Activated CD4-positive, alpha-beta T cell treated with anti-CD3 and anti-CD28 coated beads for 36 hours (primary cell): ENCODE results near the gene R3HDM1. TPM values are rescaled to one million over a fixed set of nuclear protein-coding genes. Genes with fewer than 3 reads are reported as not detected.
"Not testable (repeated sequence)": the region's sequence is repeated elsewhere in the genome, so short reads cannot be mapped to it uniquely, and the experiment has no call there.

Experiments used
- ATAC-seq: fragments of 200-7000 bp; cut with Tn5 transposase; one replicate; pipeline ENCODE4 v1.10.0; 2021; ENCODE audit warnings: mild to moderate bottlenecking, moderate library complexity
- CTCF ChIA-PET: fragments of 350-600 bp; sonication (Branson Sonifier 250); formaldehyde crosslinking; loops from one replicate; lab custom pipeline; 2021; ENCODE audit warnings: antibody characterized with exemption; lab: Charles Lee
- POLR2A ChIA-PET: fragments of 350-600 bp; sonication (Branson Sonifier 250); formaldehyde crosslinking; loops from one replicate; lab custom pipeline; 2021; ENCODE audit warnings: antibody characterized with exemption, inconsistent platforms; lab: Charles Lee
- DNase-seq: peaks from one replicate; pipeline ENCODE4 v3.0.0-alpha.2; 2020
- H3K27ac Mint-ChIP-seq: one replicate; pipeline ENCODE4 v1.8.0; 2021; ENCODE audit warnings: mixed read lengths
- H3K27me3 Mint-ChIP-seq: one replicate; pipeline ENCODE4 v1.8.0; 2021; ENCODE audit warnings: mixed read lengths
- H3K36me3 Mint-ChIP-seq: one replicate; pipeline ENCODE4 v1.8.0; 2021; ENCODE audit warnings: low read depth, mixed read lengths
- H3K4me1 Mint-ChIP-seq: one replicate; pipeline ENCODE4 v1.8.0; 2021; ENCODE audit warnings: mixed read lengths
- H3K4me3 Mint-ChIP-seq: one replicate; pipeline ENCODE4 v1.8.0; 2021; ENCODE audit warnings: mild to moderate bottlenecking, moderate library complexity, mixed read lengths
- H3K9me3 Mint-ChIP-seq: one replicate; pipeline ENCODE4 v1.8.0; 2021; ENCODE audit warnings: low read depth, mixed read lengths
- intact Hi-C, 2 experiments: fragments of 100-400 bp; cut with DNase I in 1 of 2; cut with micrococcal nuclease in 1 of 2; formaldehyde crosslinking; loops; one replicate each; pipeline versions ENCODE4 v1.14.2 to v1.15.1; 2022 to 2024; cut with DNase I, micrococcal nuclease
- total RNA-seq, 2 experiments: library from RNA; stranded (reverse); gene quantifications; one replicate each; pipeline ENCODE4 v1.2.3, GENCODE V29; 2021

R3HDM1 gene
- total RNA-seq, 2 experiments from 2014 or later: 62.6 to 100.0 TPM

- peak overlapping the region; percentile 31 for H3K27ac Mint-ChIP-seq
- ChIA-PET POLR2A (no interaction called here), CTCF (interaction anchor here (0.6 to 1.2 kb wide), 2 partner anchors 68 to 343 kb away, joined by 3 to 4 read pairs; no protein-coding TSS in a partner anchor)
- H3K4me1 Mint-ChIP-seq: peaks cover 11% of the 10 kb centered on the region
- intact Hi-C loops: no loop called here
- H3K4me3 Mint-ChIP-seq: no peak overlapping the region
- peaks cover 35% of the 10 kb centered on the region for H3K36me3 Mint-ChIP-seq
- no peaks in the 10 kb centered on the region for H3K27me3 Mint-ChIP-seq
- no peaks in the 10 kb centered on the region for H3K9me3 Mint-ChIP-seq
- DNase-seq (no peak), ATAC-seq (no peak)
Measured at GRCh38 chr2:135641156-135642068, 110.1 kb downstream of the R3HDM1 start.

- DNase-seq (no peak), ATAC-seq (no peak)
- H3K9me3 Mint-ChIP-seq: no peaks in the 10 kb centered on the region
- peaks cover 6% of the 10 kb centered on the region for H3K4me1 Mint-ChIP-seq
- H3K27ac Mint-ChIP-seq: no peak overlapping the region
- no peaks in the 10 kb centered on the region for H3K27me3 Mint-ChIP-seq
- POLR2A ChIA-PET: no interaction called here
- H3K36me3 Mint-ChIP-seq: peaks cover 40% of the 10 kb centered on the region
- no peak overlapping the region for H3K4me3 Mint-ChIP-seq
- intact Hi-C loops: no loop called here
- CTCF ChIA-PET: interaction anchor here (0.5 to 2.0 kb wide), 7 partner anchors 10 to 644 kb away, joined by 3 to 9 read pairs (median 4); no protein-coding TSS in a partner anchor
Measured at GRCh38 chr2:135647836-135648579, 116.7 kb downstream of the R3HDM1 start.

- Mint-ChIP-seq H3K9me3 (no peaks in the 10 kb centered on the region), H3K36me3 (peaks cover 49% of the 10 kb centered on the region), H3K4me1 (peaks cover 6% of the 10 kb centered on the region), H3K4me3 (no peak overlapping the region), H3K27me3 (no peaks in the 10 kb centered on the region), H3K27ac (no peak overlapping the region)
- intact Hi-C loops: no loop called here
- DNase-seq (no peak), ATAC-seq (no peak)
- CTCF ChIA-PET: interaction anchor here (1.2 kb wide), 1 partner anchor 14 kb away, joined by 3 read pairs; no protein-coding TSS in a partner anchor
- POLR2A ChIA-PET: no interaction called here
Measured at GRCh38 chr2:135650721-135651120, 119.4 kb downstream of the R3HDM1 start.

GRCh38 chr2:135651717-135652116 is 120.4 kb downstream of the R3HDM1 start:
- no peak overlapping the region for H3K27ac Mint-ChIP-seq
- no peaks in the 10 kb centered on the region for H3K27me3 Mint-ChIP-seq
- ChIA-PET POLR2A (no interaction called here), CTCF (interaction anchor here (1.2 kb wide), 1 partner anchor 15 kb away, joined by 3 read pairs; no protein-coding TSS in a partner anchor)
- H3K4me1 Mint-ChIP-seq: peaks cover 6% of the 10 kb centered on the region
- H3K36me3 Mint-ChIP-seq: peaks cover 48% of the 10 kb centered on the region
- DNase-seq (no peak), ATAC-seq (no peak)
- no peak overlapping the region for H3K4me3 Mint-ChIP-seq
- H3K9me3 Mint-ChIP-seq: no peaks in the 10 kb centered on the region
- intact Hi-C loops: no loop called here

GRCh38 chr2:135654239-135654638 is 123.0 kb downstream of the R3HDM1 start:
- H3K27me3 Mint-ChIP-seq, H3K9me3 Mint-ChIP-seq, H3K4me3 Mint-ChIP-seq, ATAC-seq, H3K27ac Mint-ChIP-seq, intact Hi-C loops, DNase-seq, POLR2A ChIA-PET: not testable (repeated sequence)
- CTCF ChIA-PET: interaction anchor here (0.7 kb wide), 1 partner anchor 16 kb away, joined by 3 read pairs; no protein-coding TSS in a partner anchor
- H3K36me3 Mint-ChIP-seq: peaks cover 49% of the 10 kb centered on the region
- H3K4me1 Mint-ChIP-seq: peaks cover 17% of the 10 kb centered on the region

- Mint-ChIP-seq H3K9me3 (no peaks in the 10 kb centered on the region), H3K4me3 (peak overlapping the region; percentile 59), H3K4me1 (peaks cover 24% of the 10 kb centered on the region), H3K27me3 (no peaks in the 10 kb centered on the region), H3K27ac (peak overlapping the region; percentile 74), H3K36me3 (peaks cover 45% of the 10 kb centered on the region)
- intact Hi-C loops: no loop called here
- peak; percentile 68 for DNase-seq
- POLR2A ChIA-PET: no interaction called here
- peak; percentile 61 for ATAC-seq
- CTCF ChIA-PET: interaction anchor here (0.8 to 2.3 kb wide), 4 partner anchors 10 to 139 kb away, joined by 3 to 13 read pairs (median 5); no protein-coding TSS in a partner anchor
Measured at GRCh38 chr2:135657806-135658582, 126.7 kb downstream of the R3HDM1 start.

GRCh38 chr2:135662088-135662487 is 130.8 kb downstream of the R3HDM1 start:
- no peaks in the 10 kb centered on the region for H3K27me3 Mint-ChIP-seq
- H3K36me3 Mint-ChIP-seq: peaks cover 45% of the 10 kb centered on the region
- peaks cover 40% of the 10 kb centered on the region for H3K4me1 Mint-ChIP-seq
- CTCF ChIA-PET: interaction anchor here (1.4 kb wide), 1 partner anchor 10 kb away, joined by 4 read pairs; no protein-coding TSS in a partner anchor
- H3K9me3 Mint-ChIP-seq: no peaks in the 10 kb centered on the region
- peak; percentile 74 for ATAC-seq
- H3K27ac Mint-ChIP-seq: no peak overlapping the region
- intact Hi-C loops: loop anchor here in 1 of 2 experiments (5.0 kb wide), 2 partner anchors 35 to 610 kb away; partner anchors contain the start of gene RAB3GAP1
- POLR2A ChIA-PET: no interaction called here
- peak; percentile 16 for DNase-seq
- no peak overlapping the region for H3K4me3 Mint-ChIP-seq

- H3K4me3 Mint-ChIP-seq: no peak overlapping the region
- no peak overlapping the region for H3K27ac Mint-ChIP-seq
- POLR2A ChIA-PET: interaction anchor here (0.7 kb wide), 2 partner anchors 81 to 664 kb away, joined by 5 to 7 read pairs; no protein-coding TSS in a partner anchor
- H3K4me1 Mint-ChIP-seq: peaks cover 33% of the 10 kb centered on the region
- DNase-seq: no peak
- H3K36me3 Mint-ChIP-seq: peaks cover 43% of the 10 kb centered on the region
- H3K27me3 Mint-ChIP-seq: no peaks in the 10 kb centered on the region
- ATAC-seq: no peak
- CTCF ChIA-PET: interaction anchor here (0.6 to 0.7 kb wide), 2 partner anchors 659 to 684 kb away, joined by 3 read pairs; no protein-coding TSS in a partner anchor
- H3K9me3 Mint-ChIP-seq: no peaks in the 10 kb centered on the region
- intact Hi-C loops: loop anchor here in 1 of 2 experiments (5.0 kb wide), 2 partner anchors 34 to 611 kb away; partner anchors contain the start of gene RAB3GAP1
Measured at GRCh38 chr2:135663148-135663700, 131.9 kb downstream of the R3HDM1 start.

GRCh38 chr2:135664623-135665068 is 133.4 kb downstream of the R3HDM1 start:
- peaks cover 40% of the 10 kb centered on the region for H3K36me3 Mint-ChIP-seq
- CTCF ChIA-PET: interaction anchor here (0.6 to 2.3 kb wide), 4 partner anchors 11 to 408 kb away, joined by 3 to 7 read pairs (median 4); no protein-coding TSS in a partner anchor
- intact Hi-C loops: loop anchor here (1.0 to 5.0 kb wide), 6 partner anchors 27 to 718 kb away; partner anchors contain the start of genes R3HDM1 (in 1 of the 2), RAB3GAP1 (in 1 of the 2) and ZRANB3 (in 1 of the 2)
- DNase-seq: no peak
- peaks cover 30% of the 10 kb centered on the region for H3K4me1 Mint-ChIP-seq
- peak; percentile 79 for ATAC-seq
- H3K27me3 Mint-ChIP-seq: no peaks in the 10 kb centered on the region
- no peaks in the 10 kb centered on the region for H3K9me3 Mint-ChIP-seq
- peak overlapping the region; percentile 1 for H3K27ac Mint-ChIP-seq
- no peak overlapping the region for H3K4me3 Mint-ChIP-seq
- POLR2A ChIA-PET: no interaction called here

GRCh38 chr2:135667045-135667444 is 135.8 kb downstream of the R3HDM1 start:
- Mint-ChIP-seq H3K9me3 (no peaks in the 10 kb centered on the region), H3K4me1 (peaks cover 20% of the 10 kb centered on the region), H3K27ac (no peak overlapping the region), H3K27me3 (no peaks in the 10 kb centered on the region), H3K4me3 (no peak overlapping the region), H3K36me3 (peaks cover 34% of the 10 kb centered on the region)
- POLR2A ChIA-PET: no interaction called here
- intact Hi-C loops: no loop called here
- CTCF ChIA-PET: interaction anchor here (2.3 kb wide), 1 partner anchor 9 kb away, joined by 7 read pairs; no protein-coding TSS in a partner anchor
- DNase-seq (no peak), ATAC-seq (no peak)
